Activated CD8-positive, alpha-beta memory T cell treated with anti-CD3 and anti-CD28 coated beads for 36 hours (primary cell): ENCODE results near the gene INCA1. TPM values are rescaled to one million over a fixed set of nuclear protein-coding genes. Genes with fewer than 3 reads are reported as not detected.

ENCODE experiments used
- total RNA-seq, 2 experiments: library from RNA; stranded (reverse); gene quantifications; one replicate each; pipeline ENCODE4 v1.2.3, GENCODE V29; 2021

Gene INCA1
- total RNA-seq, 2 experiments from 2014 or later = 0.30 to 0.31 TPM

Other genes starting within 250 kb of the INCA1 start
- gene TM4SF5, start 225.6 kb downstream of the INCA1 start, total RNA-seq = not detected
- under 1 TPM; 0.29 to 0.32 TPM for gene VMO1, start 211.2 kb downstream of the INCA1 start, total RNA-seq
- not detected for gene GLTPD2, start 208.6 kb downstream of the INCA1 start, total RNA-seq
- gene PSMB6, start 201.4 kb downstream of the INCA1 start, total RNA-seq = 100 to 1,000 TPM; 183 to 184 TPM
- 10 to 100 TPM in 1 of 2 experiments, 1 to 10 TPM in 1; 10.0 to 12.6 TPM for gene PLD2, start 190.4 kb downstream of the INCA1 start, total RNA-seq
- gene MINK1, start 164.2 kb downstream of the INCA1 start, total RNA-seq = 10 to 100 TPM; 46.8 to 48.5 TPM
- gene C17orf107, start 98.0 kb downstream of the INCA1 start, total RNA-seq = 1 to 10 TPM; 2.8 to 3.2 TPM
- gene CHRNE, start 94.4 kb downstream of the INCA1 start, total RNA-seq = under 1 TPM; 0.38 to 0.42 TPM
- gene GP1BA, start 65.2 kb downstream of the INCA1 start, total RNA-seq = not detected
- gene SLC25A11, start 57.5 kb downstream of the INCA1 start, total RNA-seq = 10 to 100 TPM; 91.7 to 92.9 TPM
- gene RNF167, start 57.3 kb downstream of the INCA1 start, total RNA-seq = 100 to 1,000 TPM; 179 to 192 TPM
- 1,000 to 10,000 TPM; 1,847 to 1,866 TPM for gene PFN1, start 49.0 kb downstream of the INCA1 start, total RNA-seq
- gene ENO3, start 46.4 kb downstream of the INCA1 start, total RNA-seq = 10 to 100 TPM; 28.2 to 31.5 TPM
- 10 to 100 TPM; 64.0 to 64.8 TPM for gene SPAG7, start 29.7 kb downstream of the INCA1 start, total RNA-seq
- gene CAMTA2, start 9.8 kb downstream of the INCA1 start, total RNA-seq = 100 to 1,000 TPM; 120 to 125 TPM
- 10 to 100 TPM; 72.7 to 77.3 TPM for gene KIF1C, start 428 bp upstream of the INCA1 start, total RNA-seq
- gene SLC52A1, start 37.9 kb upstream of the INCA1 start, total RNA-seq = under 1 TPM; 0.21 to 0.32 TPM
- gene ZFP3, start 80.9 kb upstream of the INCA1 start, total RNA-seq = 1 to 10 TPM; 2.6 to 2.7 TPM
- gene ZNF232, start 114.4 kb upstream of the INCA1 start, total RNA-seq = 10 to 100 TPM; 23.9 to 24.8 TPM
- under 1 TPM; 0.04 TPM for gene USP6, start 118.5 kb upstream of the INCA1 start, total RNA-seq
- gene ZNF594, start 194.3 kb upstream of the INCA1 start, total RNA-seq = 10 to 100 TPM; 11.9 to 12.1 TPM
- gene SCIMP, start 237.3 kb upstream of the INCA1 start, total RNA-seq = under 1 TPM; 0.08 to 0.23 TPM